ENCODE measurements around the gene CNNM3.

Gene CNNM3

GRCh38 chr2:96863575-96864342 is 47.7 kb downstream of the CNNM3 start:
- DNase-seq (ENCODE audit: low read depth, low spot score), result no peak

- no peak for DNase-seq (ENCODE audit: low read depth, low spot score)
These were observed 48.4 kb downstream of the CNNM3 start for GRCh38 chr2:96864343-96865091.

GRCh38 chr2:96865654-96866053 is 49.6 kb downstream of the CNNM3 start:
- DNase-seq (ENCODE audit: low read depth, low spot score), result no peak

- no peak for DNase-seq (ENCODE audit: low read depth, low spot score)
These were observed 50.1 kb downstream of the CNNM3 start for GRCh38 chr2:96866149-96866548.

GRCh38 chr2:96866586-96866985 is 50.5 kb downstream of the CNNM3 start:
- no peak for DNase-seq (ENCODE audit: low read depth, low spot score)

GRCh38 chr2:96866986-96867755 is 51.1 kb downstream of the CNNM3 start:
- DNase-seq (ENCODE audit: low read depth, low spot score), result no peak

GRCh38 chr2:96867756-96868554 is 51.9 kb downstream of the CNNM3 start:
- DNase-seq (ENCODE audit: low read depth, low spot score), result peak; percentile 29

- peak; percentile 67 for DNase-seq (ENCODE audit: low read depth, low spot score)
These were observed 52.6 kb downstream of the CNNM3 start for GRCh38 chr2:96868555-96869280.

GRCh38 chr2:96869281-96869821 is 53.3 kb downstream of the CNNM3 start:
- peak; percentile 45 for DNase-seq (ENCODE audit: low read depth, low spot score)

GRCh38 chr2:96869822-96870625 is 54.0 kb downstream of the CNNM3 start, which contains the start of gene SEMA4C:
TSS of gene SEMA4C (minus strand) at chr2:96870080. CDS start at chr2:96867886, 2,194 bp downstream.
- DNase-seq (ENCODE audit: low read depth, low spot score), result peak; percentile 47

- peak; percentile 51 for DNase-seq (ENCODE audit: low read depth, low spot score)
These were observed 54.7 kb downstream of the CNNM3 start for GRCh38 chr2:96870626-96871255.

- DNase-seq (ENCODE audit: low read depth, low spot score), result peak; percentile 88
These were observed 56.7 kb downstream of the CNNM3 start for GRCh38 chr2:96872591-96873349.

- DNase-seq (ENCODE audit: low read depth, low spot score), result peak; percentile 50
These were observed 57.6 kb downstream of the CNNM3 start for GRCh38 chr2:96873651-96874096.

- DNase-seq (ENCODE audit: low read depth, low spot score), result peak; percentile 79
These were observed 58.2 kb downstream of the CNNM3 start for GRCh38 chr2:96874198-96874831.

- DNase-seq (ENCODE audit: low read depth, low spot score), result peak; percentile 75
These were observed 59.6 kb downstream of the CNNM3 start for GRCh38 chr2:96875498-96876268.

GRCh38 chr2:96876269-96877041 is 60.4 kb downstream of the CNNM3 start:
- DNase-seq (ENCODE audit: low read depth, low spot score), result no peak

Data from ELF-1 (cell line).